WTC11 (cell line): ENCODE measurements around the gene ZNF608. TPM values are rescaled to one million over a fixed set of nuclear protein-coding genes. Genes with fewer than 3 reads are reported as not detected.

ENCODE experiments used
- ATAC-seq: fragments of 200-7000 bp; cut with Tn5 transposase; 2 replicates; pipeline ENCODE4 v1.10.0; 2021; ENCODE audit warnings: mild to moderate bottlenecking, moderate library complexity
- CTCF ChIA-PET: fragments of 300-600 bp; sonication (Branson Sonifier 250); formaldehyde crosslinking; loops from one replicate; lab custom pipeline; 2021; ENCODE audit warnings: antibody characterized with exemption; lab: Charles Lee
- POLR2A ChIA-PET: fragments of 350-600 bp; sonication (Branson Sonifier 250); formaldehyde crosslinking; loops from one replicate; lab custom pipeline; 2021; ENCODE audit warnings: antibody characterized with exemption; lab: Charles Lee
- DNase-seq: peaks from one replicate; pipeline ENCODE4 v3.0.0; 2021; ENCODE audit warnings: low spot score
- H3K27ac Mint-ChIP-seq: 2 replicates; pipeline ENCODE4 v1.8.0; 2021; ENCODE audit warnings: mixed read lengths
- H3K27me3 Mint-ChIP-seq: 2 replicates; pipeline ENCODE4 v1.8.0; 2021; ENCODE audit warnings: low read depth, mild to moderate bottlenecking, moderate library complexity, mixed read lengths
- H3K36me3 Mint-ChIP-seq: 2 replicates; pipeline ENCODE4 v1.8.0; 2021; ENCODE audit warnings: mixed read lengths
- H3K4me1 Mint-ChIP-seq: 2 replicates; pipeline ENCODE4 v1.8.0; 2022; ENCODE audit warnings: mixed read lengths
- H3K4me3 Mint-ChIP-seq: 2 replicates; pipeline ENCODE4 v1.8.0; 2021; ENCODE audit warnings: mild to moderate bottlenecking, moderate library complexity, mixed read lengths
- H3K9me3 Mint-ChIP-seq: 2 replicates; pipeline ENCODE4 v1.8.0; 2021; ENCODE audit warnings: mixed read lengths
- AFF4 ChIP-seq: sonication (generic); formaldehyde crosslinking; IDR thresholded peaks from 2 replicates; pipeline ENCODE4 v1.8.1; 2023; ENCODE audit warnings: mild to moderate bottlenecking, missing genetic modification reagents, borderline replicate concordance
- CREB1 ChIP-seq: sonication (generic); formaldehyde crosslinking; IDR thresholded peaks from 2 replicates; pipeline ENCODE4 v1.8.0; 2023; ENCODE audit warnings: mild to moderate bottlenecking, missing genetic modification reagents
- E2F5 ChIP-seq: sonication (generic); formaldehyde crosslinking; IDR thresholded peaks from 2 replicates; pipeline ENCODE4 v1.8.1; 2022; ENCODE audit warnings: mild to moderate bottlenecking, moderate library complexity, missing genetic modification reagents
- ERG ChIP-seq: fragments of 250-450 bp; sonication (Bioruptor Pico); IDR thresholded peaks from 2 replicates; pipeline ENCODE4 v1.8.0; 2021; ENCODE audit warnings: mild to moderate bottlenecking
- FOXP1 ChIP-seq: sonication (generic); formaldehyde crosslinking; IDR thresholded peaks from 2 replicates; pipeline ENCODE4 v1.8.0; 2022; ENCODE audit warnings: missing genetic modification reagents, mild to moderate bottlenecking, moderate library complexity, borderline replicate concordance
- MAX ChIP-seq: sonication (generic); formaldehyde crosslinking; IDR thresholded peaks from 2 replicates; pipeline ENCODE4 v1.8.0; 2022; ENCODE audit warnings: mild to moderate bottlenecking, missing genetic modification reagents
- NFATC4 ChIP-seq: fragments of 250-450 bp; sonication (Bioruptor Pico); IDR thresholded peaks from 2 replicates; pipeline ENCODE4 v1.9.0; 2021; ENCODE audit warnings: mild to moderate bottlenecking
- PRRX2 ChIP-seq: fragments of 250-450 bp; sonication (Bioruptor Pico); IDR thresholded peaks from 2 replicates; pipeline ENCODE4 v1.8.0; 2021; ENCODE audit warnings: mild to moderate bottlenecking
- RORB ChIP-seq: fragments of 250-450 bp; sonication (Bioruptor Pico); IDR thresholded peaks from 2 replicates; pipeline ENCODE4 v1.9.0; 2021; ENCODE audit warnings: mild to moderate bottlenecking
- SOX15 ChIP-seq: fragments of 250-450 bp; sonication (Bioruptor Pico); IDR thresholded peaks from 2 replicates; pipeline ENCODE4 v1.9.0; 2021; ENCODE audit warnings: mild to moderate bottlenecking
- STAT6 ChIP-seq: sonication (generic); formaldehyde crosslinking; conservative IDR thresholded peaks from 2 replicates; pipeline ENCODE4 v1.8.1; 2023; ENCODE audit warnings: mild to moderate bottlenecking, low read depth, missing genetic modification reagents, moderate library complexity
- TEAD1 ChIP-seq: sonication (generic); formaldehyde crosslinking; IDR thresholded peaks from 2 replicates; pipeline ENCODE4 v1.8.0; 2022; ENCODE audit warnings: mild to moderate bottlenecking, missing genetic modification reagents
- TP53 ChIP-seq: sonication (generic); formaldehyde crosslinking; IDR thresholded peaks from 2 replicates; pipeline ENCODE4 v1.8.1; 2023; ENCODE audit warnings: mild to moderate bottlenecking, missing genetic modification reagents
- ZBTB43 ChIP-seq: sonication (generic); formaldehyde crosslinking; IDR thresholded peaks from 2 replicates; pipeline ENCODE4 v1.8.1; 2023; ENCODE audit warnings: mild to moderate bottlenecking, missing genetic modification reagents
- ZNF219 ChIP-seq: sonication (generic); formaldehyde crosslinking; IDR thresholded peaks from 2 replicates; pipeline ENCODE4 v1.8.0; 2023; ENCODE audit warnings: missing genetic modification reagents, mild to moderate bottlenecking, borderline replicate concordance
- ZNF281 ChIP-seq: sonication (generic); formaldehyde crosslinking; IDR thresholded peaks from 2 replicates; pipeline ENCODE4 v1.8.0; 2023; ENCODE audit warnings: mild to moderate bottlenecking, missing genetic modification reagents
- ZNF396 ChIP-seq: fragments of 250-450 bp; sonication (Bioruptor Pico); IDR thresholded peaks from 2 replicates; pipeline ENCODE4 v1.8.0; 2021; ENCODE audit warnings: mild to moderate bottlenecking, moderate library complexity, borderline replicate concordance
- total RNA-seq: library from RNA; stranded (reverse); gene quantifications from 3 replicates; pipeline ENCODE4 v1.2.3, GENCODE V29; 2021
- TF ChIP-seq, protein P1 (sequence below): sonication (generic); formaldehyde crosslinking; IDR thresholded peaks from 2 replicates; pipeline ENCODE4 v1.8.0; 2023; ENCODE audit warnings: missing genetic modification reagents
- TF ChIP-seq, protein P2 (sequence below): sonication (generic); formaldehyde crosslinking; IDR thresholded peaks from 2 replicates; pipeline ENCODE4 v1.8.1; 2023; ENCODE audit warnings: mild to moderate bottlenecking, moderate library complexity, missing genetic modification reagents

The ZNF608 gene
- total RNA-seq, 1 experiment from 2014 or later, result 40.6 TPM

- TF ChIP-seq AFF4 (CRISPR knock-in tag) (no peak), ZNF281 (CRISPR knock-in tag) (no peak), PRRX2 (no peak), STAT6 (CRISPR knock-in tag) (no peak), MAX (CRISPR knock-in tag) (no peak), RORB (CRISPR knock-in tag) (no peak), SOX15 (CRISPR knock-in tag) (no peak)
- TF ChIP-seq, protein P1, sequence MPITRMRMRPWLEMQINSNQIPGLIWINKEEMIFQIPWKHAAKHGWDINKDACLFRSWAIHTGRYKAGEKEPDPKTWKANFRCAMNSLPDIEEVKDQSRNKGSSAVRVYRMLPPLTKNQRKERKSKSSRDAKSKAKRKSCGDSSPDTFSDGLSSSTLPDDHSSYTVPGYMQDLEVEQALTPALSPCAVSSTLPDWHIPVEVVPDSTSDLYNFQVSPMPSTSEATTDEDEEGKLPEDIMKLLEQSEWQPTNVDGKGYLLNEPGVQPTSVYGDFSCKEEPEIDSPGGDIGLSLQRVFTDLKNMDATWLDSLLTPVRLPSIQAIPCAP (CRISPR knock-in tag), result no peak
These were observed 26.2 kb upstream of the ZNF608 start (continued) for GRCh38 chr5:124772457-124773200.

DNA sequence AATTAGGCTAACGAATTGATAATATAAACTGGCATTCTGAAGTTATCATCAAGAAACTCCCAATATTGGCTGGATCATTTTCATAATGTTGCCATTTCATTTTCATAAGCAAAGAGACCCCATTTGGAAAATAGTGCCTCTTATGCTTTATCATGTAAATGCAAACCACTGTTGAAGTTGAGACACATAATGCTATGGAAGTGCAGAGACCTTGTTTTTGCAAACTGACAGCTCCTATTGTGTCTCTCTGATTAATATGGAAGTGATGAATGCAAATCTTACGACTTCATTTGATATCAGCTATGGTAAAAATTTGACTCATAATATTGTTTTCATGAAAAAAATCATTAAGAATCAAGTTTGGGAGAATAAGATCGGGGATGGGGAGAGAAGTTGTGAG, 25.3 kb upstream of the ZNF608 start:
- Mint-ChIP-seq H3K4me3 (no peak overlapping the region), H3K4me1 (peaks cover 23% of the 10 kb centered on the region), H3K9me3 (peaks cover 5% of the 10 kb centered on the region; the same call in 1 of the 2 replicates), H3K27me3 (no peaks in the 10 kb centered on the region; the same call in 1 of the 2 replicates), H3K27ac (no peak overlapping the region), H3K36me3 (no peaks in the 10 kb centered on the region)
- ATAC-seq, result no peak
- POLR2A ChIA-PET, result no interaction called here
- no peak for DNase-seq
- CTCF ChIA-PET, result no interaction called here
- no peak for TF ChIP-seq FOXP1
- TF ChIP-seq TP53 (CRISPR knock-in tag), result no peak
- TF ChIP-seq RORB (CRISPR knock-in tag), result no peak
- TF ChIP-seq TEAD1 (CRISPR knock-in tag), result no peak
- TF ChIP-seq CREB1 (CRISPR knock-in tag), result no peak
- TF ChIP-seq ERG (CRISPR knock-in tag), result no peak
- no peak for TF ChIP-seq ZNF219 (CRISPR knock-in tag)
- TF ChIP-seq, protein P2, sequence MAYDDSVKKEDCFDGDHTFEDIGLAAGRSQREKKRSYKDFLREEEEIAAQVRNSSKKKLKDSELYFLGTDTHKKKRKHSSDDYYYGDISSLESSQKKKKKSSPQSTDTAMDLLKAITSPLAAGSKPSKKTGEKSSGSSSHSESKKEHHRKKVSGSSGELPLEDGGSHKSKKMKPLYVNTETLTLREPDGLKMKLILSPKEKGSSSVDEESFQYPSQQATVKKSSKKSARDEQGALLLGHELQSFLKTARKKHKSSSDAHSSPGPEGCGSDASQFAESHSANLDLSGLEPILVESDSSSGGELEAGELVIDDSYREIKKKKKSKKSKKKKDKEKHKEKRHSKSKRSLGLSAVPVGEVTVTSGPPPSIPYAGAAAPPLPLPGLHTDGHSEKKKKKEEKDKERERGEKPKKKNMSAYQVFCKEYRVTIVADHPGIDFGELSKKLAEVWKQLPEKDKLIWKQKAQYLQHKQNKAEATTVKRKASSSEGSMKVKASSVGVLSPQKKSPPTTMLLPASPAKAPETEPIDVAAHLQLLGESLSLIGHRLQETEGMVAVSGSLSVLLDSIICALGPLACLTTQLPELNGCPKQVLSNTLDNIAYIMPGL (CRISPR knock-in tag), result no peak
- no peak for TF ChIP-seq NFATC4
- TF ChIP-seq ZNF396 (CRISPR knock-in tag), result no peak
- TF ChIP-seq E2F5, result no peak
- TF ChIP-seq ZBTB43, result no peak
